Neural progenitor cell (in vitro differentiated cells): ENCODE results near the gene JAZF1.

ENCODE experiments used
- EZH2 ChIP-seq: fragments of 200-600 bp; sonication (generic); IDR thresholded peaks from 2 replicates; pipeline ENCODE4 v1.6.1; 2017; ENCODE audit warnings: antibody characterized with exemption, mild to moderate bottlenecking, moderate library complexity
- TF ChIP-seq, protein P1 (sequence below): fragments of 200-600 bp; sonication (generic); IDR thresholded peaks from 2 replicates; pipeline ENCODE4 v1.5.1; 2017; ENCODE audit warnings: antibody characterized with exemption, mild to moderate bottlenecking

DNA sequence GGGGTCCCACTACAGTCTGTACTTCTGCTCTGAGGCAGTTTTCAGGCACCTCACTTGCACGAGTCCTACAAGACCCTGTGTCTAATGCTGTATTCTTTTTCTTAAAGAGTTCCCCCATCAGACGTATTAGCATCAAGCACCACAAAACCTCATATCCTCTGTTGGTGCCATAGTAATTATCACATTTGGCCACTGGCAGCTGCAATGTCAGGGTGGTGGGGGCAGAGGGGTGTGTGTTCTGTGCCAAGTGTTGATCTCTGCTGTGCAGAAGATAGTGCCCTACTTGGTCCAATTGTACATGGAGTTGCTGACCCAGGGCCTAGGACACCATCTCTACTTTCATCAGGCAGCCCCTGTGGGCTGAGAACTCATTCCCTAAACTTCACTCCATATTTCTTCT, 20.0 kb upstream of the JAZF1 start:
- TF ChIP-seq, protein P1, sequence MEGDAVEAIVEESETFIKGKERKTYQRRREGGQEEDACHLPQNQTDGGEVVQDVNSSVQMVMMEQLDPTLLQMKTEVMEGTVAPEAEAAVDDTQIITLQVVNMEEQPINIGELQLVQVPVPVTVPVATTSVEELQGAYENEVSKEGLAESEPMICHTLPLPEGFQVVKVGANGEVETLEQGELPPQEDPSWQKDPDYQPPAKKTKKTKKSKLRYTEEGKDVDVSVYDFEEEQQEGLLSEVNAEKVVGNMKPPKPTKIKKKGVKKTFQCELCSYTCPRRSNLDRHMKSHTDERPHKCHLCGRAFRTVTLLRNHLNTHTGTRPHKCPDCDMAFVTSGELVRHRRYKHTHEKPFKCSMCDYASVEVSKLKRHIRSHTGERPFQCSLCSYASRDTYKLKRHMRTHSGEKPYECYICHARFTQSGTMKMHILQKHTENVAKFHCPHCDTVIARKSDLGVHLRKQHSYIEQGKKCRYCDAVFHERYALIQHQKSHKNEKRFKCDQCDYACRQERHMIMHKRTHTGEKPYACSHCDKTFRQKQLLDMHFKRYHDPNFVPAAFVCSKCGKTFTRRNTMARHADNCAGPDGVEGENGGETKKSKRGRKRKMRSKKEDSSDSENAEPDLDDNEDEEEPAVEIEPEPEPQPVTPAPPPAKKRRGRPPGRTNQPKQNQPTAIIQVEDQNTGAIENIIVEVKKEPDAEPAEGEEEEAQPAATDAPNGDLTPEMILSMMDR: no peak
- TF ChIP-seq EZH2: no peak
